ENCODE results near the gene IRX4.

Gene IRX4

GRCh38 chr5:1827886-1828397 is 54.8 kb downstream of the IRX4 start:
- TF ChIP-seq GATA2 (IDR thresholded peaks at IDR 0.05; ENCODE audit: low read depth, low read length) (no peak), GATA3 (IDR thresholded peaks at IDR 0.05; ENCODE audit: low read depth, low read length) (no peak)
